NCI-H526 (cell line): ENCODE measurements around the gene NECTIN4.
"Not testable (repeated sequence)": the region's sequence is repeated elsewhere in the genome, so short reads cannot be mapped to it uniquely, and the experiment has no call there.

Experiments
- DNase-seq, 2 experiments: peaks; one replicate each; lab custom pipeline; 2025; lab: John Stamatoyannopoulos, UW

NECTIN4 gene

DNA sequence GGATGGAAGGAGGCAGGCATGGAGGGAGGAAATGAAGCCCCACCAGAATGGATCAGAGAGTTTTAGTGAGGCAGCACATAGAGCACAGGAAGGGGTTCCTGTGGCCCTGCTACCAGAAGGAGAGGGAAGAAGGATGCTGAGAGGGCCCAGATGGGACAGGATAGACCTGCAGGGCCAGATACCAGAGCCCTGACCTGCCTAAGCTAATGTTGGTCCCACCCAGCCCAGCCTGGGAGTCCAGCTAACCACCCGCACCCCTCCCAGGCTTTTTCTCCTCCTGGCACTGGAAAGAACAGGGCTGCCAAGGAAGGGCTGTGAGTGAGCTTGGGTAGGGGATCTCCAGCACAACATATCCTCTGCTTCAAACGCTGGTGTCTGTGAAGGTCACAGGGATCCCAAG is 6.9 kb downstream of the NECTIN4 start:
- DNase-seq, result no peak

DNA sequence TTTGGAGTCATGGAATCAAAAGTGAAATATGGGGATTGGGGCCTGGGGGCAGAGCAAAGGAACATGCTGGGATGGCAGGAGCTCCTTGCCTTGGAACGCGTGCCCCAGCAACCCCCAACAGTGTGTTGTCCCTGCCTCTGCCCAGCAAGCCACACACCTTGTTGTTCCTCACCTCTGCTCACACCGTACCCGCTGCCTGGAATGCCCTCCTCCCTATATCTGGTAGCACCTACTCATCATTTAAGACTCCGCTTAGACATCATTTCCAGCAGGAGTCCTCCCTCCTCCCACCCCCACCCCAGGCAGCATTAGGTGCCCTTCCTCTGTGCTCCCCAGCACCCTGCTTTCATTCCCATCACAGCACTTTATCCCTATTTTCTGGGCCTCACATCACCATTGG is 7.8 kb downstream of the NECTIN4 start:
- no peak for DNase-seq

DNA sequence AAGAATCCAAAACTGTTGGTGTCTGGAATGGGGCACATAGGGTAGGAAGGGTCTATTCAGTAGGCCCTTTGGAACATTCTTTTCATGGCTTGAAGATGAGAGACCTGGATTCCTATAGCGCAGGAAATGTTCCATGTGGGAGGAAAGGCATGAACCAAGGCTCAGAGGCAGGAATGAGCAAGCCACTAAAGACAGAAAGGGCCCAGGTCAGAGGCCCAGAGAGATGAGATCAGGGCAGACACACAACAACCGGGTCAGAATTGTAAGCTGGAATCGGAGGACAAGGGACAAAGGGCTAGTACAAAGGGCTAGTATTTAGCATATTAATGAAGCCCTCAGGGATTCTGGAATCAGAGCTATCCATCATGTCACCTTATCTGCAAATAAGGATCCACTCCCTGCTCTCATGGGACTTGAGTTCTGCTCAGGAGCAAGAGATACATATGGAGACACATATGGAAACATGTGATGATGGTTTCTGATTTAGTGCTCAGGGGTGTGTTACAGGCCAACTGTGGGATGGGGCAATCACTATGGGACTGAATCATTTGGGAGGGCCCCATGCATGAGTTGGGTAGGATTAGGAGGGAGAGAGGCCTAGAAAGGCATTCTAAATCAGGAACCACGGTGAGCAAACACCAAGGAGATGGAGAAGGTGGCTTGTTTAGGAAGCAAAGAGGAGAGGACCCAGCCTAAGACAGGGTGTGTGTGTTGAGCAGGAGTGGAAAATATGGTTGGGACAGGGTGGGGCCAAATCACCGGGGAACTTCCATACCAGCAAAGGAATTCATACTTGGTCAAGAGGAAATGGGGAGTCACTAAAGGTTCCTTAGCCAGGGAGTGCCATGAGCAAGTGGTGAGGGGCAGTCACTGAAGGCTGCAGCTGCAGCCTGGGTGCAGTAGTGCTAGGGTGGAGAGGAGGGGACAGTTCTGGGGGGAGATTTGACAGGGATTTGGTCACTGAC is 8.6 kb downstream of the NECTIN4 start:
- peak in 1 of 2 experiments; percentile 40 for DNase-seq

DNA sequence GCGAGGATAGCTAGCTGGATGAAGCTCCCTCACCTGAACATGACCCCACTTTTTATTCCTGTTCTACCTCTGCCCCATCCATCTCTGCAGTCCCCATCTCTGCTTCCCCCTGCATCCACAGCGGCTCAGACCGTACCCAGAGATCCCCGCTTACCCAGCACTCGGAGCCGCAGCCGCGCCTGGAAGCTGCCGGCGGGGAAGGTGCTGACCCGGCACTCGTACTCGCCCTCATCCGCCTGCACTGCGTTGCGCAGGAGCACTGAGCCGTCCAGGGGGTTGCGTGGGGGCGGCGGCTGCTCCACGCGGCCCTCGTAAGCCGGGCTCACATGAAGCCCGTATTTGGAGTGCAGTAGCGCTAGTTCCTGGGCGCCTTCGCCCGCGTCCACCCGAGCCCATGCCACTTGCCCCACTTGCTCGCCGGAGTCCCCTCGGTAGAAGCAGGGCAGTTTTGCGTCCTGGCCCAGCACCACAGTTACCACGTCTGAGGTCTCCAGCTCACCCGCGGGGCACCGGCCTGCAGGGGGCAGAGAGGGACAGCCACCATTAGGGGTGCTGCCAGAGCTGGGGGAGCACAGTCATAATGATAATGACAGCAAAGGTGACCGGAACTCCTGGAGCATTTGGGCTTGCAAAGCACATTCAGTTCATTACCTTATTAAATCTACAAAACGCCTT is 9.8 kb downstream of the NECTIN4 start:
- no peak for DNase-seq

DNA sequence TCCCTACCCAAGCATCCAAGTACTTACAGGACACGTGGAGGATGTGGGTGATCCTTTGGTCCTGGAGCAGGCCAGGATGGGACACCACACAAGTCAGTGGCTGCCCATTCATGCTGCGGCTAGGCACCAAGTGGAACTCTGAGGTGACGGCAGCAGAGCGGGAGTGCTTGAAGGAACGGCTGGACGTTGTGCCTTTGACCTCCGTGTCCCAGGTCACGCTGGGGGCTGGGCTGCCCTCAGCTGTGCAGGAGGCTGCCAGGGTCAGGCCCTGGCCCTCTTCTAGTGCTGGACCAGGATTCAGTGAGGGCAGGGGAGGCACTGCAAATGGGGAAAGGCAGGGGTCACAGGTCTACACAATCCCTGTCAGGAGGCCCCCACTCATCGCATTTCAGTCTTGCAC is 11.9 kb downstream of the NECTIN4 start:
- DNase-seq, result no peak

DNA sequence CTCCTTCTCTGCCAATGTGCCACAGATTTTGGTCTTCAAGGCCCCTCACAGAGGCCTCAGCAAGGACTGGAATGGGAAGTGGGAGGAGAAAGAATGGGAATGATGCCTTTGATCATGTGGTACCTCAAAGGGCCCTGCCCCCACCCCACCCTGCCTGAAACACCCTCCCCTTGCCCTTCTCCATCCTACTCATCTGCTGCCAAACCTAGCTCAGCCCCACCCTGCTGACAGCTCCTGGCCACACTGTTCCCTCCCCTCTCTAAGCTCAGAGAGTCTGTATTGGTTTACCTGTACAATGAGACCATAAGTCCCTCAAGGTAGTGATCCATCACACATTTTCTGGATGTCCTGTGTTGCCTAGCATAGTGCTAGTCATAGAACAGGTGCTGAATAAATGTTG is 12.9 kb downstream of the NECTIN4 start:
- no peak for DNase-seq

DNA sequence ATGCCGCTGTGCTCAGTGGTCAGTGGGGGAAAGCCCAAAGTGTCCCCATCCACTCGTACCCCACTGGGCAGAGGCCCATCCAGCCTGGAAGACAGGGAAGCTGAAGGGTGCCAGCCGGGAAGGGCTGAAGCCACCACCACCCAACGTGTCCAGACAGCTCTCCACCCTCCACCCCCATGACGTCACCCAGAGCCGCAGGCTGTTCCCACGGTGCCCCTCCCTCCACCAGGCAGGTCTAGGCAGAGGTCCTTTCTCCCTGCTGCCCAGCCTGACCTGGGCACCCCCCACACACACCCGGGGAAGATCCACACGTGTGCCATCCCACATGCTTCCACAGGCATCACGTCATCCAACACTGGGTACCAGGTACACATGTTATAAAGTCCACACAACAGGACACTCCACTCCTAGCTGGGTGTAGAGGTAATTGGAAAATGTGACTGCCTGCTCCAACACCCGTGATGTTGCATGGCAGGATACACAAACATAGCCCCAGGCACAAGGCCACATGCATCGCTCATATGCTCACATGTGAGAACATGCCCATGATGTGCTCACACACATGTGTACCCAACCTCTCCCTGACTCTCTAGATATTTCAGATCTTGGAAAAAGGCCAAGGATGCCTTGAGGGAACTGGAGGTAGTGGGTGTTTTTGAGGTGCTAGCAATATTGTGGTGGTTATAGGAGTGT is 14.5 kb downstream of the NECTIN4 start:
- DNase-seq, result peak in 1 of 2 experiments; percentile 36

DNA sequence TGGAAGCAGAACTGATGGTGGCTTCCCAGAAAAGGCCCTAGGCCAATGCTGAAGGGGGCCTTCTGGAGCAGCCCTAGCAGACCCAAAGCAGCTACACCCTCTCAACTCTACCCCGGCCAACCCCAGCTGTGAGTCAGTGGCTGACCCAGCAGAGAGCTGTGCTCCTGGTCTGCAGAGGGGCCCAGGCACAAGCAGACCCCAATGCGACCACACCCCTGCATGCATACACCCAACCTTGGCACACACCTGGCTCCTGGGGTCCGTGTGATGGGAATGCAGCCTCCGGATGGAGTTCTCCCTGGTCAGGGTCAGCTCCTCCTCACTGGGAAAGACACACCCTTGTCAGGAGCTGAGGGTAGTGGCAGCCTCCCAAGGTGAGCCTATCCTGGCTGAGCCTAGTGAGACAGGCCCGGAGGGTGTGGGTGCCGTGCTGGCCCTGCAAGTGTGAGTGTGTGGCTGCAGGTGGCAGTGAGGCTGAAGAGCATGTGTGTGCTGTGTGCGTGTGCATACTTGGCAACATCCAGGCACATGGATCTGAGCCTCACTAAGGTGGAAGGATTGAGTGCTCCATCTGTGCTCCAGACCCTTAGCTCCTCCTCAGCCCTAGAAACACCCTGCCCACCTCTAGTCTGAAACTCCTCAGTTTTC is 15.8 kb downstream of the NECTIN4 start:
- DNase-seq, result no peak

DNA sequence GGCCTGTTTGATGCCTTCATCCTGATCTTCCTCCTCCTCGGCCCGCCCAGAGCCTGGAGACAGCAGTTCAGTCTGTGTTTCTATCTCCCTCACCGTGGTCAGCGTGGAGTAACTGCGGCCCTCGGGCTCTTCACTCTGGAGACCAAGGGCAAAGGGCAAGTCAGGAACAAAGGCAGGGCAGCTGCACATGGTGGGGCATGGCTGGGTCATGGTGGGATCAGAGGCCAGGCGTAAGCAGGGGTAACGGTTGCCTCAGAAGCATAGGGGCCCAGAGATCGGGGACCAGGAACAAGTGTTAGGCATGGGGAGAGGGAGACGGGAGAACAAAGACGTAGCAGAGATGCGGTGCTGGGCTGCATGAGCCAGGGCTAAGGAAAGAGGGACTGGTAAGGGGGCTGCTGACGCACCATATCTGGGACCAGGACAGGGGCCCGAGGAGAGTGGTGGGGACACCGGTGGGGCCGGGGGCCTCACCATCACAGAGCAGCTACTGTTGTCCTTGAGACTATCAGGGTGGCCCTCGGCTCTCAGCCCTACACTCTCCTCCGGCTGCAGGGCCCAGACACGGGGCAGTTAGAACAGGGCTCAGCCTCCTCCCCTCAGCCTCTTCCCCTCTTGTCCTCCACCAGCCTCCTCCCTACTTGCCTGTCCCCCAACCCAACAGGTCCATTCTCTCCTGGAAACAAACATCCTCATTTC is 16.5 kb downstream of the NECTIN4 start:
- no peak for DNase-seq

DNA sequence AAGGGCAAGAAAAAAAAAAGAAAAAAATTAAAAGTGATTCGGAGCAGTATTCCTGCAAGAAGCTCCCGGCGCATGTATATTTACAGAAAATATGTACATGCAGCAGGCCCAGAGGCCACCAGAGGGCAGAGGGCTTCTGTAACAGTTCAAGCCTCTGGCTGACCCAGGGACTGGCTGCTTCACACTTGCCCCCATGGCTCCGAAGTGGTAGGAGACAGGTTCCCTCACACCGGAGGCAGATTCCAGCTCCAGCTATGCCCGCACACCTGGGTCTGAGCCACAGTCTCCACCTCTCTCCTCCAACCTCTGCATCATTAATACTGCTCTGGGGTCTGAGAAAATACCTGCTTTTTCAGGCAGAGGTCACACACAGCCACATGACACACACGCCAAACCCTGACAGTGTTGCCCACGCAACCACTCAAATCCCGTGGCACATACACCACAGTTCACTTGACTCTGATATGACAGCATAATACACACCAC is 17.4 kb downstream of the NECTIN4 start:
- DNase-seq, result peak in 1 of 2 experiments; percentile 80

DNA sequence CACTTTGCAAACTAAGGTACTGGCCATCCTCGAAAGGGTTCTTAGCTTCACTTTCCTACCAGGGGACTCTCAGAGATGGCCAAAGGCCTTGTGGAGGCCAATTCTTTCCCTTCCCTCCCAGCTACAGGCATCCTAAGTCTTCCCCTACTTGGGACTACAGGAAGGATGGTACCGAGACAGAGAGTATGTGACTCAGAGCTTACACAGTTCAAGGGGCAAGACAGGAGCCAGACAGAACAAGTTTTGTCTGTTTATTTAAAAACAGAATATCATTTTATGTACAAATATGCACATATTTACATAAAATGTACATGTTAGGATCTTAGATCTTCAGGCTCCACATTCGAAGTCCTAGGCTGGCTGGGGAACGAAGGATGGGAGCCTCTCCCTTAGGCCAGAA is 18.6 kb downstream of the NECTIN4 start:
- DNase-seq, result no peak

DNA sequence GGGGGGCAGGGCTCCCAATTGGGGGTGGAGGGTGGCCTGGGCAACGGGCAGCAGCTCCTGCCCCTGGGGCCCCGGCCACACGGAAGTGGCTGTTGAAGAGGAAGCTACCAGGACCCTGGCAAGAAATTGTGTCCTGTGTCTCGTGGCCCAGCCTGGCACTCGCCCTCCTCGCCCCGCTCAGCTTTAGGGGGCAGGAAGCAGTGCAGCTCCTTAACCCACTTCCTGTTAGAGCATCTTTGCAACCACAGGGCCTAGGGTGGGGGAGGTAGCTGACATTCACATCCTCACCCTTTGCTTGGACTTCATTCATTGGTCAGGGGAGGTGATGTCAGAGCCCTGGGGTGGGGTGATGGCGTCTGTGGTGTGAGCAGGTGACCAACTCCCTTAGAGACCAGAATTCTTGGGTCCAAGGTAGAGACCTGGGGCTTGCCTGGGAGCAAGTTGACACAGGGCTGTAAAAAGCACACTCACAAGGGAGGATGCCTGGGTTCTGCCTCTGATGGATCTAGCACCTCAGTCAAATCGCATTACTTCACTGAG is 19.6 kb downstream of the NECTIN4 start, which contains the start of gene ARHGAP30:
Gene ARHGAP30, minus strand, starts transcription at position 161 of the 540 bp plus-strand sequence. CDS start 267 bp downstream, outside the sequence.
- no peak for DNase-seq

DNA sequence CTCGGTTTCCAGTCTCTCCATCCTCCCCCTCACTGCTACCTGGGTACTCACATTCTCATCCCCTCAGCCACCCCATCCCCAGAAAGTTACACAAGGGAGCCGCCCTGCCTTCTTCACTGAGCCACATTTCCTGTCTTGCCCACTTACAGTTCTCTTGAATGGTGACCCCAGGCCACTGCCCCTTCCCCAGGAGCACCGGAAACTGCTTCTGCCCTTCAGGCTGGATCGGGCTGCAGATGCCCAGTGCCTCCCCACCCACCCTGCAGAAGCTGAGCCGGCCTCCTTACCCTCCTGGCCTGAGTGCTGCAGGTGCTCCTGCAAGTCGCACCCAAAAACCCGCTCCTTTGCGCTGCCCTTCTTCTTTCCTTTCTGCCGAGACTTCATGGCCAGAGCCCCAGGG is 20.1 kb downstream of the NECTIN4 start:
- DNase-seq, result no peak

DNA sequence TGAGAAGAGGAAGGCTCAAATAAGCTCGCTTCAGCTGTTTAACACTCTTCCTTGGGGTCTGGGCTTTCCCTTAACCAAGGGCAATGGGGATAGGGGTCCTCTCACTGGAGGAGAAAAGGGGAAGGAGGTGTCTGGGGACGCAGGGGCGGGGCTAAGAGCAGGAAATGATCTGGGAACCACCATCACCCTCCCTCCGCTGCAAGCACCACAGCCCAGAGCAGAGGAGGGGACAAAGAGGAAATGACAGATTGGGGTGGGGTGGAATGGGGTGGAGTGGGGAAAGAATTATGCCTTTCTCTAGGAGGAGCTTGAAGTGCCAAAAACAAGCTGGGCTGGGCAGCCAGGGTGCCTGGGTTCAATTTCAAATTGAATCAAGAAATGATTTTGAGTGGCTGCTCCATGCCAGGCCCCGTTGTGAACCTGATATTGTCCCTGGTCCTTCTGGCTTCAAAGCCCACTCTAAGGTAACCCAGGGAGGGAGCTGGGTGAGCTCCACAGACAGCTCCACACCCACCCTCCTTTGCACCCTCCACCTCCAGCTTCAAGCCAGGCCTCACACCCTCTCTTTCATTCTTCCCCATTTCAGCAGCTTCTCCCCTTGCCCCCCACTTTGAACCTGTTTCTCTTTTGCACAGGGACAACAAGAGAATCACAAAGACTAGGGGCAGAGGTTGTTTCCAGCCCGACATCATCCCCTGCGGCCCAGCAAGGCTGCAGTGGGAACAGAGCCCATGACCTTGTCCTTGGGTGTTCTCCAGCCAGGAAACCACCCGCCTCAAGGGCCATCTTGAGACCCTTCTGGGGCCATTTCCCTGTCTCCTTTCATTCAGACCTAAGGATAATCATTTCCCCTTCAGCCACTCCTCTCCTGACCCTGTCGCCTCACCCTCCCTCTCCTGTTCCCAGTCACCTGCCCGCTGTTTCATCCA is 20.8 kb downstream of the NECTIN4 start:
- no peak for DNase-seq

DNA sequence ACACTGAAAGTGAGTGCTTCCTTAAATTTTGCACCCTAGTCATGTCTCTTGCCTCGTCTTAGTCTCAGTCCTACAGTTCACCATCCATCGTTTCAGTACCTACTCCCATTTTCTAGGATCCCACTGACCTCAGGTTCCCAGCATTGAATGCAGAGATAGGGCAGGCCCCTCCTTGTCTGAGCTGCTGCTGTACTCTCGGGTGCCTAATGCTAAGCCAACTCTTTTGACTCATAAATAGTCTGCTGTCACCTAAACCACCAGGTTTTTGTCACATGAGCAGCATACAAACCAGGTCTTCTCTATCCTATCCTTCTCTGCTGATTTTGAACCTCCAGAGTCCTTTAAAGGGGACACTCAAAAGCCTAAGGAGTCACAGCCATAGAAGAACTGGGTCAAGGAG is 22.7 kb downstream of the NECTIN4 start:
- DNase-seq, result no peak

DNA sequence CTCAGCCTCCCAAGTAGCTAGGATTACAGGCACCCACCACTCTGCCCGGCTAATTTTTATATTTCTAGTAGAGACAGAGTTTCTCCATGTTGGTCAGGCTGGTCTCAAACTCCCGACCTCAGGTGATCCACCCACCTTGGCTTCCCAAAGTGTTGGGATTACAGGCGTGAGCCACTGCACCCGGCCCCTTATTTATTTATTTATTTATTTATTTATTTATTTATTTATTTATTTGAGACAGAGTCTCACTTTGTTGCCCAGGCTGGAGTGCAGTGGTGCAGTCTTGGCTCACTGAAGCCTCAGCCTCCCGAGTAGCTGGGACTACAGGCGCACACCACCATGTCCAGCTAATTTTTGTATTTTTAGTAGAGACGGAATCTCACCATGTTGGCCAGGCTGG is 23.7 kb downstream of the NECTIN4 start:
- not testable (repeated sequence) for DNase-seq

DNA sequence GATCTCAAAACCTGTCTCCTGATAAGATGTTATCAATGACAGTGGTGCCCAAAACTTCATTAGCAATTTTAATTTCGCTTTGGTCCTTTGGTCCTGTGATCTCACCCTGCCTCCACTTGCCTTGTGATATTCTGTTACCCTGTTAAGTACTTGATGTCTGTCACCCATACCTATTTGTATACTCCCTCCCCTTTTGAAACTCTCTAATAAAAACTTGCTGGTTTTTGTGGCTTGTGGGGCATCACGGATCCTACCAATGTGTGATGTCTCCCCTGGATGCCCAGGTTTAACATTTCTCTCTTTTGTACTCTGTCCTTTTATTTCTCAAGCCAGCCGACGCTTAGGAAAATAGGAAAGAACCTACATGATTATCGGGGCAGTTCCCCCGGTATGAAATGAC is 25.4 kb downstream of the NECTIN4 start:
- not testable (repeated sequence) for DNase-seq

DNA sequence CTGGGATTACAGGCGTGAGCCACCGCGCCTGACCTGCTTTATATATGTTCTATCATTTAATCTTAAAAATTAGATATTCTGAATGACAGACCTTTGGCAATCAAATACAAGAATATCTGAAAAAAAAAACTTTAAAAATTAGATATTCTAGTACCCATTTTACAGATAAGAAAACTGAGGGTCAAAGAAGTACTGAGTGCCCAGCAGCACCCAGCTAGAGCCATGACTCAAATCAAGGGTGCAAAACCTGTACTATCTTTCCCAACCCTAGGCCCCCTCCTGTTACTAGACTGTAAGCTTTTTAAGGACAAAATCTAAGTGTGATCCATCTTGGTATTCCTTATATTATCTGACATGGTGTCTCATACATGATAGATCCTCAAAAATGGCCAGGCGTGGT is 27.9 kb downstream of the NECTIN4 start:
- DNase-seq, result no peak

DNA sequence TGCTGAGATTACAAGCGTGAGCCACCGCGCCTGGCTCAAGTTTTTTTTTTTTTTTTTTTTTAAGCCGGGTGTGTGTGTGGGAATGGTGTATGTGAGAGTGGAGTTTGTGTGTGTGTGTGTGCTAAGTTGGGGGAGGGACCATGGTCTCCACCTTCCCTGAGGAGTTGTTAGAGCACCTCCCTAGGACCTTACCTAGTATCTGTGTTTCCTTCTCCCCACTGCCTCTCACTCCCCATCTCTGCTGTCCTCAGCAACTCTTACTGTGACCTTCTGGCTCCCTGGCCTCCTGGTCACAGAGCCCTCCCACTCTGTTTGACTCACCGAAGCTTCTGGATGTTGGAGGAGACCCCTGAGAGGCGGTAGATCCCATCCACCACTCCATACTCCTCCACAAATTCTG is 30.1 kb downstream of the NECTIN4 start:
- DNase-seq, result no peak

DNA sequence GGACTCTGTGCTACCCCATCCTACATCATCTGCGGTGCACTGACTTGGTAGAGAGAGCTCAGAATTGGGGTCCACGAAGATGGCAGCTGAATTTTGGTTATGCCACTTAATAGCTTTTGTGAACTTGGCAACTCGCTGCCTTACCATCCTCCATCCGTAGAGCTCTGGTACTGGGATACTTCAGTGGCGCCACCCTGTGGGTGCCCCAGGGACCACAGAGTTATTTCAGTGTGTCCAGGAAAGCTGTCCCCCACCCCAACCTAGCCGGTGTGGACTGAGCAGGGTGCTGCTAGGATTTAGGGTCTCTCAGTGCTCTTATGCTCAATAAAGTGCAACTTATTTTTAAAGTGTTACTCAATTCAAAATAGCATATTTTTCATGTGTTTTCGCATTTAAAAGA is 34.6 kb downstream of the NECTIN4 start:
- DNase-seq, result no peak
